ENCODE results near the gene DOCK4. TPM values are rescaled to one million over a fixed set of nuclear protein-coding genes. Genes with fewer than 3 reads are reported as not detected.

The DOCK4 gene
- total and polyA plus RNA-seq, 2 of the 8 experiments (the other 6 are each of a cell fraction or from before 2014, with no cell fraction given) = 5.1 to 23.6 TPM

DNA sequence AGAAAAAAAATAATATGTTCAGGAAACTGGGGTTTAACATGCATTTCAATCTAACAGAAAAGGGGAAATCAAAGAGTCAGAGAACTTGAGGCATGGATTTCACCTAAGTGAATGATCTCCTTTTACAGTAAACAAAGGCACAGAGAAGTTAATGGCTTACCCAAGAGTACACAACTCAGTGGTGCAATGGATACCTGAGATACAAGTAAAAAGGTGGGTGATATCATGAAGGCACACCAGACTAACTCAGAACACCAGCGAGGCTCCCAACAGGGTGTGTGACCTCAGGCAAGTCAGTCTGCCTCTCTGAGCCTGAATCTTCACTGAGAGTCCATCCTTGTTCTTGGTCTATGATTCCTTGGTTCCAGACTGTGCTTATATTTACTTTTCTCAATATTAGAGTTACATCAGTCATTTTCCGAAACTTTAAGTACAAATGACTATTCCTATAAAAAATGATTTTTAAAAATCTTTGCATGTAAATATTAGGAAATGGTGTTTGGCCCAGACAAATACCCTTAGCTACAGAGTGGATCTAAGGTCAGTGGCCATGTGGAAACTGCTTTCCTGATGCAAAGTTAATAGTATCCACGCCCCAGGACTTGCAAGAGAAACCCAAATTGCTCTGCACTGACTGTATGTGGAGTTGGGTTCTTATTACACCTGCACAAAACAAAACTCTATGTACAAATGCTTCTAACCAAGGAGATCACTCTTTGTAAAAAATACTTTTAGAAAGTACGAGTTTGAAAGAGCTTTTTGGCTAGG lies 361.1 kb downstream of the DOCK4 start (continued):
- no peak for TF ChIP-seq YY1 (IDR thresholded peaks at IDR 0.05; ENCODE audit: low read depth, low read length)

Measured in H1 (cell line).